HepG2 (cell line): Measurements from ENCODE around the gene CDR2L. TPM values are rescaled to one million over a fixed set of nuclear protein-coding genes. Genes with fewer than 3 reads are reported as not detected.

ENCODE experiments used
- ATF7-NPFF ChIP-seq: sonication (generic); formaldehyde crosslinking; IDR thresholded peaks from 2 replicates; pipeline ENCODE4 v1.8.1; 2023; ENCODE audit warnings: mild to moderate bottlenecking, low read depth, missing genetic modification reagents, moderate library complexity
- BRCA1 ChIP-seq: sonication (generic); formaldehyde crosslinking; IDR thresholded peaks from 2 replicates; pipeline ENCODE4 v1.4.0; 2020; ENCODE audit warnings: missing genetic modification reagents
- CENPX ChIP-seq: sonication (generic); formaldehyde crosslinking; IDR thresholded peaks from 2 replicates; pipeline ENCODE4 v1.9.0; 2021; ENCODE audit warnings: mild to moderate bottlenecking, missing genetic modification reagents, moderate library complexity
- CREB1 ChIP-seq, 2 experiments: fragments of 450-650 bp in 1 of 2; IDR thresholded peaks; 2 replicates each; pipeline ENCODE4 v1.6.1; 2016 to 2017; ENCODE audit warnings: control low read depth in 1 of 2, mild to moderate bottlenecking in 1 of 2, missing compliant biosample characterization in 1 of 2, missing genetic modification characterization in 1 of 2
- CREM ChIP-seq, 2 experiments: sonication (generic) in 1 of 2; formaldehyde crosslinking in 1 of 2; IDR thresholded peaks; 2 replicates each; pipeline versions ENCODE4 v1.4.0 to v1.6.1; 2016 to 2020; ENCODE audit warnings: antibody characterized with exemption in 1 of 2, mild to moderate bottlenecking in 1 of 2, missing genetic modification reagents in 1 of 2
- FOXK1 ChIP-seq: sonication (generic); formaldehyde crosslinking; IDR thresholded peaks from 2 replicates; pipeline ENCODE4 v1.4.0; 2020; ENCODE audit warnings: low read depth, missing genetic modification reagents, borderline replicate concordance
- GATAD2A ChIP-seq: IDR thresholded peaks from 2 replicates; pipeline ENCODE4 v1.6.1; 2016
- HIVEP1 ChIP-seq: sonication (generic); formaldehyde crosslinking; IDR thresholded peaks from 2 replicates; pipeline ENCODE4 v1.4.0; 2020; ENCODE audit warnings: mild to moderate bottlenecking, missing genetic modification reagents
- HNRNPLL ChIP-seq: fragments of 200-400 bp; formaldehyde crosslinking; IDR thresholded peaks from 2 replicates; pipeline ENCODE4 v1.6.1; 2017; ENCODE audit warnings: mild to moderate bottlenecking, low read depth, low read length; ENCODE audit not compliant: poor library complexity, severe bottlenecking
- HOXA3 ChIP-seq: sonication (generic); formaldehyde crosslinking; IDR thresholded peaks from 2 replicates; pipeline ENCODE4 v1.5.0; 2020; ENCODE audit warnings: missing genetic modification reagents
- KMT2B ChIP-seq: IDR thresholded peaks from 2 replicates; pipeline ENCODE4 v1.6.1; 2016; ENCODE audit warnings: missing genetic modification reagents, missing compliant biosample characterization
- MEIS1 ChIP-seq: sonication (generic); formaldehyde crosslinking; IDR thresholded peaks from 2 replicates; pipeline ENCODE4 v1.9.0; 2021; ENCODE audit warnings: mild to moderate bottlenecking, missing genetic modification reagents, moderate library complexity, borderline replicate concordance
- MLX ChIP-seq: IDR thresholded peaks from 2 replicates; pipeline ENCODE4 v1.6.1; 2016
- RBFOX2 ChIP-seq: fragments of 200-400 bp; formaldehyde crosslinking; IDR thresholded peaks from 2 replicates; pipeline ENCODE4 v1.6.1; 2017; ENCODE audit warnings: low read depth, mild to moderate bottlenecking, low read length
- RXRA ChIP-seq: sonication (generic); formaldehyde crosslinking; IDR thresholded peaks from 2 replicates; pipeline ENCODE4 v1.5.1; 2020; ENCODE audit warnings: missing genetic modification reagents
- SKI ChIP-seq: fragments of 450-650 bp; IDR thresholded peaks from one replicate; pipeline ENCODE4 v1.6.1; 2018; ENCODE audit warnings: mild to moderate bottlenecking; ENCODE audit not compliant: partially characterized antibody
- SOX6 ChIP-seq, 2 experiments: fragments of 450-650 bp in 1 of 2; sonication (generic) in 1 of 2; formaldehyde crosslinking in 1 of 2; IDR thresholded peaks; 2 replicates each; pipeline versions ENCODE4 v1.4.0 to v1.6.1; 2017 to 2020; ENCODE audit warnings: antibody characterized with exemption in 1 of 2, mild to moderate bottlenecking in 1 of 2, missing genetic modification reagents in 1 of 2
- SRSF9 ChIP-seq: fragments of 200-400 bp; formaldehyde crosslinking; IDR thresholded peaks from 2 replicates; pipeline ENCODE4 v1.6.1; 2018; ENCODE audit warnings: borderline replicate concordance, mild to moderate bottlenecking, low read depth, low read length; ENCODE audit not compliant: insufficient read depth, poor library complexity, severe bottlenecking
- TARDBP ChIP-seq: sonication (generic); formaldehyde crosslinking; IDR thresholded peaks from 2 replicates; pipeline ENCODE4 v1.8.0; 2022; ENCODE audit warnings: mild to moderate bottlenecking, missing genetic modification reagents
- ZNF331 ChIP-seq: sonication (generic); formaldehyde crosslinking; IDR thresholded peaks from 2 replicates; pipeline ENCODE4 v1.4.0; 2020; ENCODE audit warnings: missing genetic modification reagents
- ZNF337 ChIP-seq: sonication (generic); formaldehyde crosslinking; IDR thresholded peaks from 2 replicates; pipeline ENCODE4 v1.5.1; 2020; ENCODE audit warnings: missing genetic modification reagents, low read depth, mild to moderate bottlenecking, borderline replicate concordance
- ZNF468 ChIP-seq: sonication (generic); formaldehyde crosslinking; IDR thresholded peaks from 2 replicates; pipeline ENCODE4 v1.8.0; 2022; ENCODE audit warnings: mild to moderate bottlenecking, moderate library complexity, missing genetic modification reagents
- ZNF543 ChIP-seq: sonication (generic); formaldehyde crosslinking; IDR thresholded peaks from 2 replicates; pipeline ENCODE4 v1.4.0; 2020; ENCODE audit warnings: mild to moderate bottlenecking, missing genetic modification reagents
- ZNF577 ChIP-seq: sonication (generic); formaldehyde crosslinking; IDR thresholded peaks from 2 replicates; pipeline ENCODE4 v1.4.0; 2020; ENCODE audit warnings: mild to moderate bottlenecking, low read depth, missing genetic modification reagents, borderline replicate concordance
- ZNF780A ChIP-seq: sonication (generic); formaldehyde crosslinking; IDR thresholded peaks from 2 replicates; pipeline ENCODE4 v1.8.0; 2022; ENCODE audit warnings: mild to moderate bottlenecking, missing genetic modification reagents, moderate library complexity
- ZNF781 ChIP-seq: sonication (generic); formaldehyde crosslinking; IDR thresholded peaks from 2 replicates; pipeline ENCODE4 v1.5.1; 2020; ENCODE audit warnings: borderline replicate concordance, mild to moderate bottlenecking, missing genetic modification reagents; ENCODE audit errors: not compliant biosample characterization
- ZSCAN30 ChIP-seq: sonication (generic); formaldehyde crosslinking; IDR thresholded peaks from 2 replicates; pipeline ENCODE4 v1.5.0; 2020; ENCODE audit warnings: mild to moderate bottlenecking, missing genetic modification reagents
- polyA plus RNA-seq, 8 experiments: library from polyadenylated mRNA; depleted of rRNA in 3 of 8; stranded (reverse) in 7 of 8; unstranded in 1 of 8; fragments of >200 nt; fragmentation: Illumina TruSeq in 4 of 8; extraction: Trizol in 4 of 8; gene quantifications; 2 replicates each; pipeline versions ENCODE4 v1.2.1 to v1.2.3, GENCODE V29; 2011 to 2016; ENCODE audit warnings: low read depth in 4 of 8, missing spikeins in 1 of 8, mixed read lengths in 1 of 8; ENCODE audit not compliant: insufficient read depth in 1 of 8
- total RNA-seq, 5 experiments: library from RNA; depleted of rRNA; stranded (reverse); fragments of >200 nt; fragmentation: Illumina TruSeq; extraction: Trizol; gene quantifications; 2 replicates each; pipeline ENCODE4 v1.2.3, GENCODE V29; 2016; ENCODE audit warnings: low read depth in 1 of 5
- TF ChIP-seq, protein P1 (sequence below): sonication (generic); formaldehyde crosslinking; IDR thresholded peaks from 2 replicates; pipeline ENCODE4 v1.5.0; 2020; ENCODE audit warnings: missing genetic modification reagents, mild to moderate bottlenecking, borderline replicate concordance
- TF ChIP-seq, protein P2 (sequence below): sonication (generic); formaldehyde crosslinking; IDR thresholded peaks from 2 replicates; pipeline ENCODE4 v1.4.0; 2020; ENCODE audit warnings: mild to moderate bottlenecking, missing genetic modification reagents

The CDR2L gene
- total and polyA plus RNA-seq, 2 of the 13 experiments (the other 11 are each of a cell fraction or from before 2014, with no cell fraction given) = 1.9 to 2.1 TPM

- TF ChIP-seq ZNF781 (CRISPR knock-in tag) (peak; percentile 89), TARDBP (CRISPR knock-in tag) (peak; percentile 82), SKI (no peak), ZNF780A (CRISPR knock-in tag) (no peak), SRSF9 (no peak), ZNF543 (CRISPR knock-in tag) (peak; percentile 67; the same call in 1 of the 2 replicates), HOXA3 (peak; percentile 74), HNRNPLL (no peak), RBFOX2 (no peak), BRCA1 (CRISPR knock-in tag) (no peak), MEIS1 (CRISPR knock-in tag) (peak; percentile 72), CENPX (CRISPR knock-in tag) (no peak), ZNF331 (CRISPR knock-in tag) (peak; percentile 83), SOX6 (IDR thresholded peaks at IDR 0.05) (no peak), SOX6 (CRISPR knock-in tag; IDR thresholded peaks at IDR 0.05) (peak; percentile 63), RXRA (CRISPR knock-in tag) (peak; percentile 79), CREM (IDR thresholded peaks at IDR 0.05) (no peak), CREM (CRISPR knock-in tag; IDR thresholded peaks at IDR 0.05) (0 out of 2 replicates have a peak, but pooled peaks have one; percentile 28), KMT2B (CRISPR knock-in tag) (no peak), GATAD2A (peak; percentile 86), ZNF337 (CRISPR knock-in tag) (no peak; the same call in 1 of the 2 replicates), MLX (CRISPR knock-in tag) (peak; percentile 93), ATF7-NPFF (0 out of 2 replicates have a peak, but pooled peaks have one; percentile 51), ZNF468 (CRISPR knock-in tag) (no peak), FOXK1 (no peak), ZNF577 (no peak), HIVEP1 (CRISPR knock-in tag) (no peak), CREB1 (IDR thresholded peaks at IDR 0.05) (peak; percentile 53; the same call in 1 of the 2 replicates), CREB1 (CRISPR knock-in tag; IDR thresholded peaks at IDR 0.05) (no peak), ZSCAN30 (CRISPR knock-in tag) (no peak)
- TF ChIP-seq, protein P1, sequence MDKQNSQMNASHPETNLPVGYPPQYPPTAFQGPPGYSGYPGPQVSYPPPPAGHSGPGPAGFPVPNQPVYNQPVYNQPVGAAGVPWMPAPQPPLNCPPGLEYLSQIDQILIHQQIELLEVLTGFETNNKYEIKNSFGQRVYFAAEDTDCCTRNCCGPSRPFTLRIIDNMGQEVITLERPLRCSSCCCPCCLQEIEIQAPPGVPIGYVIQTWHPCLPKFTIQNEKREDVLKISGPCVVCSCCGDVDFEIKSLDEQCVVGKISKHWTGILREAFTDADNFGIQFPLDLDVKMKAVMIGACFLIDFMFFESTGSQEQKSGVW (CRISPR knock-in tag) = no peak
- TF ChIP-seq, protein P2, sequence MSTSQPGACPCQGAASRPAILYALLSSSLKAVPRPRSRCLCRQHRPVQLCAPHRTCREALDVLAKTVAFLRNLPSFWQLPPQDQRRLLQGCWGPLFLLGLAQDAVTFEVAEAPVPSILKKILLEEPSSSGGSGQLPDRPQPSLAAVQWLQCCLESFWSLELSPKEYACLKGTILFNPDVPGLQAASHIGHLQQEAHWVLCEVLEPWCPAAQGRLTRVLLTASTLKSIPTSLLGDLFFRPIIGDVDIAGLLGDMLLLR (CRISPR knock-in tag) = peak; percentile 89
Measured at GRCh38 chr17:74960570-74961342, 26.7 kb upstream of the CDR2L start (continued).
